ENCODE results near the gene INTS14.

GRCh38 chr15:65641768-65642475, 31.0 kb upstream of the INTS14 start:
- TF ChIP-seq CTCF (IDR thresholded peaks at IDR 0.05 in 4 of 5, conservative IDR thresholded peaks at IDR 0.05 in 1 of 5): no peak
- no peak for TF ChIP-seq POLR2A (IDR thresholded peaks at IDR 0.05)

Measured in gastrocnemius medialis (tissue), 4 donors.